ENCODE measurements around the gene PRKCA. TPM values are rescaled to one million over a fixed set of nuclear protein-coding genes. Genes with fewer than 3 reads are reported as not detected.
"Not testable (repeated sequence)": the region's sequence is repeated elsewhere in the genome, so short reads cannot be mapped to it uniquely, and the experiment has no call there.

The PRKCA gene
- total and polyA plus RNA-seq, 4 experiments from 2014 or later, result 1.1 to 107 (median 56.1) TPM

DNA sequence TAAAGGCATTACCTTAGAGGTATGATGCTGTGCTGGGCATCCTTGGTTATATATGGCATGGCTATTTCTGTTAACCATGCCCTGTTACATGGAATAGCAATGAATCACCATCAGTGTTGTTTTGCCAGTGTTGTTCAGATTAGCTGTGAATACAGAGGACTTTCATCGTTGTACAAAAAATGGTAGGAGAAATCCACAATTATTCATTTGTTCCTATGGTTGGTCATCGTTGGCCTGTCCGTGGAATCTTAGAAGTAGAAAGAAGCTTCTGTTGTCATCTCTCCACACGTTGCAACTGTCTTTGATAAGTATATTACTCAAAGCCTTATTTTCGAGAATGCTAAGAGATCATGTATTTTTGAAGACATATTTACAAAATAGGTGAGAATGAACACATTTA, 418.2 kb downstream of the PRKCA start:
- peaks cover 16 to 18% of the 10 kb centered on the region in 2 donors for H3K36me3 Mint-ChIP-seq
- H3K27ac ChIP-seq (ENCODE audit: low read depth, low read length), result no peak overlapping the region
- no peak for DNase-seq
- intact Hi-C loops (cut with micrococcal nuclease), result no loop called here
- ChIA-PET POLR2A (ENCODE audit: partially characterized antibody) (no interaction called here), CTCF (ENCODE audit: partially characterized antibody) (no interaction called here)
- no peak overlapping the region for H3K4me3 ChIP-seq (ENCODE audit: low read length in 2 of 2)
- peaks cover 6% of the 10 kb centered on the region for H3K4me1 ChIP-seq (ENCODE audit: insufficient read depth, low read length)
- no peak overlapping the region for H3K27ac Mint-ChIP-seq
- H3K9me3 ChIP-seq (ENCODE audit: control insufficient read depth in 1 of 2, low read length in 2 of 2), result no peaks in the 10 kb centered on the region
- H3K4me1 Mint-ChIP-seq, result peaks cover 12 to 32% (median 16%) of the 10 kb centered on the region in 4 donors
- H3K36me3 ChIP-seq (ENCODE audit: insufficient read depth, low read length), result no peaks in the 10 kb centered on the region
- no peaks in the 10 kb centered on the region for H3K27me3 ChIP-seq (ENCODE audit: insufficient read depth, low read length)
- H3K9me3 Mint-ChIP-seq, result no peaks in the 10 kb centered on the region
- no peak overlapping the region for H3K4me3 Mint-ChIP-seq
- no peaks in the 10 kb centered on the region for H3K27me3 Mint-ChIP-seq

DNA sequence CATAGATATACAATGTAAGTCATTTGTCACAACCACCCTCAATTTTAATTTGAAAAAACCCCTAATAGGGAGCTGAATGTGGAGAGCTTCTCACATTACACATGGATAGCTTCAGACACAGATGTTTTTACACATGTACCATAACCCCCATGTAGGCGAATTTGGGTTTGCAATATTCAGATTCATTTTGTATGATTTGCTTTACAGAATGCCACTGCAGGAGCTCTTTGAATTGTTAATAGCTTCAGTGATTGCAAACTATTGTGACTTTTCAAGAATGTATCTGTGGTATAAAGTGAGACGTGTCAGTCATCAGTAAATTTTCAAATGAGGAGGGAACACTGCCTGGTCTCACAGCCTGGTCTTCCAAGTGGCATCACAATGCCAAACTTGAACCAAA, 419.9 kb downstream of the PRKCA start:
- Mint-ChIP-seq H3K4me3 (no peak overlapping the region), H3K9me3 (peaks cover 0 to 2% (median 0%) of the 10 kb centered on the region in 8 donors), H3K36me3 (peaks cover 10 to 12% of the 10 kb centered on the region in 2 donors), H3K4me1 (peaks cover 12 to 32% (median 14%) of the 10 kb centered on the region in 4 donors), H3K27ac (no peak overlapping the region), H3K27me3 (no peaks in the 10 kb centered on the region)
- Histone ChIP-seq H3K9me3 (ENCODE audit: control insufficient read depth in 1 of 2, low read length in 2 of 2) (no peaks in the 10 kb centered on the region), H3K27ac (ENCODE audit: low read depth, low read length) (no peak overlapping the region), H3K27me3 (ENCODE audit: insufficient read depth, low read length) (no peaks in the 10 kb centered on the region), H3K4me3 (ENCODE audit: low read length in 2 of 2) (no peak overlapping the region), H3K36me3 (ENCODE audit: insufficient read depth, low read length) (no peaks in the 10 kb centered on the region), H3K4me1 (ENCODE audit: insufficient read depth, low read length) (peaks cover 6% of the 10 kb centered on the region)
- no peak for DNase-seq
- ChIA-PET POLR2A (ENCODE audit: partially characterized antibody) (no interaction called here), CTCF (ENCODE audit: partially characterized antibody) (interaction anchor here (1.3 kb wide), 1 partner anchor 8 kb away, joined by 4 read pairs; no protein-coding TSS in a partner anchor)
- intact Hi-C loops (cut with micrococcal nuclease), result no loop called here

DNA sequence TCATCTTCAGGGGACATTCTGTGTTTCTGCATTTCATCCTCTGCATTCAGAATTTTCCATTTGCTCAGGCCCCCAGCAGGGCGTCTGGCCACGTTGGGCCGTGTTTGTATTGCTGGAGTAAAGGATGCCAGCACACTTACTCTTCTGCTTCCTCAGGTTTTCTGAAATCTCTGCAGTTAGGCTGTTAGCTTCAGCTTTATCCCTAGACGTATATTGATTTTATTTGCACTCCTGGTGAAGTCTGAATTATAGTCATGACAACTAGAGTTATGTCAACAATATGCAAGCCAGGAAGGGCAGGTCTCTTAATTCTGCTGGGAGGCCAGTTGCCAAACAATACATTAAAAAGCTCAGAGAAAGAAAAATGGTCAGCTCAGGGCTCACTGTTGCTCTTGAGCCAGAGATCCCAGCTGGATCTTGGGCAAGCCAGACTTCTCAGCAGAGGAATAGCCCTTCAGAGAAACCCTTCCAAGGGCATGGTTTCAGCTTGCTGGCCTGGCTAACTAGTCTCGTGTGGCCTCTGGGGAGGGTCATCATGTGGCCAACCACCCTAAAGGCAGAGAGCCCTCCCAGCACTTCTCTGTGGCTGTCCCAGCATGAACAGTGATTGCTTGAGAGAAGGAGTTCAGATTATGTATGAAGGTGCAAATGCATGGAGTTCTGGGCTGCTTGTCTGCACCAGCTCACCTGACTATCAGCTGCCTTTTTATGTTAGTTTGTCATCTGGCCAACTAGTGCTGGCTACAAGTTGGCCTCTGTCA, 422.3 kb downstream of the PRKCA start:
- peak overlapping the region in 5 of 7 donors; percentile 9 to 62 (median 32) for H3K27ac Mint-ChIP-seq
- CTCF ChIA-PET (ENCODE audit: partially characterized antibody), result interaction anchor here (1.4 to 1.5 kb wide), 2 partner anchors 9 to 84 kb away, joined by 3 read pairs; no protein-coding TSS in a partner anchor

DNA sequence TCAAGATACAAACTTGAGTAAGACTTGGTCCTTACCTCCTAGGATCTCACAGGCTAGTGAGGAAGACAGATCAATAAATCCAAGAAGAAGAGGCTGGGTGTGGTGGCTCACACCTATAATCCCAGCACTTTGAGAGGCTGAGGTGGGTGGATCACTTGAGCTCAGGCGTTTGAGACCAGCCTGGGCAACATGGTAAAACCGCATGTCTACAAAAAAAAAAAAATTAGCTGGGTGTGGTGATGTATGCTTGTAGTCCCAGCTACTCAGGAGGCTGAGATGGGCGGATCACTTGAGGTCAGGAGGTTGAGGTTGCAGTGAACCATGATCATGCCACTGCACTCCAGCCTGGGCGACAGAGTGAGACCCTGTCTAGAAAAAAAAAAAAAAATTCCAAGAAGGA, 423.0 kb downstream of the PRKCA start:
- H3K36me3 ChIP-seq (ENCODE audit: insufficient read depth, low read length); H3K27me3 ChIP-seq (ENCODE audit: insufficient read depth, low read length); H3K9me3 Mint-ChIP-seq; H3K4me3 ChIP-seq (ENCODE audit: low read length in 2 of 2); H3K27ac ChIP-seq (ENCODE audit: low read depth, low read length); H3K27me3 Mint-ChIP-seq; H3K9me3 ChIP-seq (ENCODE audit: control insufficient read depth in 1 of 2, low read length in 2 of 2); H3K36me3 Mint-ChIP-seq; H3K4me1 ChIP-seq (ENCODE audit: insufficient read depth, low read length); DNase-seq; POLR2A ChIA-PET (ENCODE audit: partially characterized antibody): not testable (repeated sequence)
- intact Hi-C loops (cut with micrococcal nuclease), result loop anchor here (5.0 kb wide), 1 partner anchor 357 kb away; no protein-coding TSS in a partner anchor
- Mint-ChIP-seq H3K4me3 (peak overlapping the region in 1 of 8 donors; percentile 9), H3K27ac (peak overlapping the region in 4 of 7 donors; percentile 17 to 67 (median 47)), H3K4me1 (peaks cover 10 to 37% (median 20%) of the 10 kb centered on the region in 4 donors)
- CTCF ChIA-PET (ENCODE audit: partially characterized antibody), result interaction anchor here (1.4 to 1.5 kb wide), 2 partner anchors 9 to 85 kb away, joined by 3 read pairs; no protein-coding TSS in a partner anchor

More for the DNA sequence above, 422.3 kb downstream of the PRKCA start:
- Mint-ChIP-seq H3K27me3 (no peaks in the 10 kb centered on the region), H3K4me3 (no peak overlapping the region), H3K36me3 (peaks cover 0 to 2% of the 10 kb centered on the region in 2 donors), H3K9me3 (peaks cover 0 to 2% (median 0%) of the 10 kb centered on the region in 8 donors), H3K4me1 (peaks cover 12 to 37% (median 16%) of the 10 kb centered on the region in 4 donors)
- Histone ChIP-seq H3K4me1 (ENCODE audit: insufficient read depth, low read length) (peaks cover 6% of the 10 kb centered on the region), H3K9me3 (ENCODE audit: control insufficient read depth in 1 of 2, low read length in 2 of 2) (no peaks in the 10 kb centered on the region), H3K27me3 (ENCODE audit: insufficient read depth, low read length) (no peaks in the 10 kb centered on the region), H3K27ac (ENCODE audit: low read depth, low read length) (no peak overlapping the region), H3K36me3 (ENCODE audit: insufficient read depth, low read length) (no peaks in the 10 kb centered on the region), H3K4me3 (ENCODE audit: low read length in 2 of 2) (no peak overlapping the region)
- POLR2A ChIA-PET (ENCODE audit: partially characterized antibody), result no interaction called here
- intact Hi-C loops (cut with micrococcal nuclease), result loop anchor here (5.0 kb wide), 1 partner anchor 358 kb away; no protein-coding TSS in a partner anchor
- DNase-seq, result no peak

GRCh38 chr17:66725956-66726355, 423.5 kb downstream of the PRKCA start:
- ChIA-PET CTCF (ENCODE audit: partially characterized antibody) (interaction anchor here (0.7 to 1.4 kb wide), 2 partner anchors 8 to 10 kb away, joined by 3 read pairs; no protein-coding TSS in a partner anchor), POLR2A (ENCODE audit: partially characterized antibody) (no interaction called here)
- Mint-ChIP-seq H3K9me3 (peaks cover 0 to 2% (median 0%) of the 10 kb centered on the region in 8 donors), H3K4me1 (peaks cover 9 to 37% (median 19%) of the 10 kb centered on the region in 4 donors), H3K36me3 (peaks cover 0 to 6% of the 10 kb centered on the region in 2 donors), H3K27me3 (no peaks in the 10 kb centered on the region), H3K4me3 (no peak overlapping the region), H3K27ac (peak overlapping the region in 1 of 7 donors; percentile 24)
- H3K27me3 ChIP-seq (ENCODE audit: insufficient read depth, low read length), result no peaks in the 10 kb centered on the region
- H3K4me3 ChIP-seq (ENCODE audit: low read length in 2 of 2), result no peak overlapping the region
- intact Hi-C loops (cut with micrococcal nuclease), result loop anchor here (5.0 kb wide), 1 partner anchor 356 kb away; no protein-coding TSS in a partner anchor
- peaks cover 6% of the 10 kb centered on the region for H3K4me1 ChIP-seq (ENCODE audit: insufficient read depth, low read length)
- DNase-seq, result no peak
- H3K9me3 ChIP-seq (ENCODE audit: control insufficient read depth in 1 of 2, low read length in 2 of 2), result no peaks in the 10 kb centered on the region
- H3K36me3 ChIP-seq (ENCODE audit: insufficient read depth, low read length), result no peaks in the 10 kb centered on the region
- no peak overlapping the region for H3K27ac ChIP-seq (ENCODE audit: low read depth, low read length)

DNA sequence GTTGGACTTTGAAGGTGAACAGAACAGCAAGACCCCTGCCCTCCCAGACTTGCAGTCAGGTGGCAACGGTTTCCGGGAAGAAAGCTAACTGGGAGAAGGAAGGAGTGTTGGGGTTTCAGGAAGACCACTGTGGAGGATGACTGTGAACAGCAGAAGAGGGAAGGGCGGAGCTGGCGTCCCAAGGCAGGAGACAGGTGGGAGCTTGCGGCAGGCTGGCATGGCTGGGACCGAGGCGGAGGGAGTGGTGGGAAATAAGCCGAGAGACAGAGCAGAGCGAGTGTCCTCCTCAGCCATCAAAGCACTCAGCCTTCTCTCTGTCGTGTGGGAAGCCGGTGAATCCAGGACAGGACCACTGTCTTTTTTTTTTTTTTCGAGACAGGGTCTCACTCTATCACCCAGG, 424.0 kb downstream of the PRKCA start:
- ChIA-PET POLR2A (ENCODE audit: partially characterized antibody) (no interaction called here), CTCF (ENCODE audit: partially characterized antibody) (interaction anchor here (0.7 kb wide), 1 partner anchor 10 kb away, joined by 3 read pairs; no protein-coding TSS in a partner anchor)
- Histone ChIP-seq H3K4me1 (ENCODE audit: insufficient read depth, low read length) (peaks cover 6% of the 10 kb centered on the region), H3K27me3 (ENCODE audit: insufficient read depth, low read length) (no peaks in the 10 kb centered on the region), H3K36me3 (ENCODE audit: insufficient read depth, low read length) (no peaks in the 10 kb centered on the region), H3K27ac (ENCODE audit: low read depth, low read length) (no peak overlapping the region), H3K4me3 (ENCODE audit: low read length in 2 of 2) (no peak overlapping the region), H3K9me3 (ENCODE audit: control insufficient read depth in 1 of 2, low read length in 2 of 2) (no peaks in the 10 kb centered on the region)
- DNase-seq, result no peak
- Mint-ChIP-seq H3K27ac (peak overlapping the region in 3 of 7 donors; percentile 24 to 78 (median 55)), H3K4me3 (peak overlapping the region in 1 of 8 donors; percentile 28), H3K36me3 (peaks cover 0 to 6% of the 10 kb centered on the region in 2 donors), H3K9me3 (peaks cover 0 to 2% (median 0%) of the 10 kb centered on the region in 8 donors), H3K4me1 (peaks cover 9 to 37% (median 19%) of the 10 kb centered on the region in 4 donors), H3K27me3 (no peaks in the 10 kb centered on the region)
- intact Hi-C loops (cut with micrococcal nuclease), result loop anchor here (5.0 kb wide), 1 partner anchor 356 kb away; no protein-coding TSS in a partner anchor

DNA sequence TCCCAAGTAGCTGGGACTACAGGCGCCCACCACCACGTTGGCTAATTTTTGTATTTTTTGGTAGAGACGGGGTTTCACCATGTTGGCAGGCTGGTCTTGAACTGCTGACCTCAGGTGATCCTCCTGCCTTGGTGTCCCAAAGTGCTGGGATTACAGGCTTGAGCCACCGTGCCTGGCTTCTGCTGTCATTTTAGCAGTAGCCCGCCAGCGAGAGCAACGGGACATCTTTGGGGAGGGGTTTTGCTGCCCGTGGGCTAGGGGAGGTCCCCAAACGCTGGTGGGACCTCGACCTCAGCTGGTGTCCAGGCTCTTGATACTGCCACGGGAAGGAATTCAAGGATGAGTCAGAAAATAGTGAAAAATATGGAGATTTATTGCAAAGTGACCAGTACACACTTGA, 424.4 kb downstream of the PRKCA start:
- no peak overlapping the region for H3K4me3 Mint-ChIP-seq
- H3K9me3 Mint-ChIP-seq, result peaks cover 0 to 2% (median 0%) of the 10 kb centered on the region in 8 donors
- Histone ChIP-seq H3K36me3 (ENCODE audit: insufficient read depth, low read length) (no peaks in the 10 kb centered on the region), H3K27me3 (ENCODE audit: insufficient read depth, low read length) (no peaks in the 10 kb centered on the region), H3K9me3 (ENCODE audit: control insufficient read depth in 1 of 2, low read length in 2 of 2) (no peaks in the 10 kb centered on the region), H3K4me1 (ENCODE audit: insufficient read depth, low read length) (peaks cover 6% of the 10 kb centered on the region), H3K4me3 (ENCODE audit: low read length in 2 of 2) (no peak overlapping the region), H3K27ac (ENCODE audit: low read depth, low read length) (no peak overlapping the region)
- intact Hi-C loops (cut with micrococcal nuclease), result loop anchor here (5.0 kb wide), 1 partner anchor 355 kb away; no protein-coding TSS in a partner anchor
- no peak for DNase-seq
- ChIA-PET POLR2A (ENCODE audit: partially characterized antibody) (no interaction called here), CTCF (ENCODE audit: partially characterized antibody) (no interaction called here)
- no peaks in the 10 kb centered on the region for H3K27me3 Mint-ChIP-seq
- H3K27ac Mint-ChIP-seq, result peak overlapping the region in 1 of 7 donors; percentile 37
- peaks cover 9 to 37% (median 19%) of the 10 kb centered on the region in 4 donors for H3K4me1 Mint-ChIP-seq
- H3K36me3 Mint-ChIP-seq, result peaks cover 0 to 6% of the 10 kb centered on the region in 2 donors

All from CD4-positive, alpha-beta memory T cell (primary cell).